DMS153 treated with DMSO at 0.1 percent for 48 hours (cell line): ENCODE measurements around the gene KCNQ1.

Experiments
- DNase-seq: peaks from one replicate; lab custom pipeline; 2025; ENCODE audit not compliant: unreplicated experiment; lab: John Stamatoyannopoulos, UW

Gene KCNQ1

DNA sequence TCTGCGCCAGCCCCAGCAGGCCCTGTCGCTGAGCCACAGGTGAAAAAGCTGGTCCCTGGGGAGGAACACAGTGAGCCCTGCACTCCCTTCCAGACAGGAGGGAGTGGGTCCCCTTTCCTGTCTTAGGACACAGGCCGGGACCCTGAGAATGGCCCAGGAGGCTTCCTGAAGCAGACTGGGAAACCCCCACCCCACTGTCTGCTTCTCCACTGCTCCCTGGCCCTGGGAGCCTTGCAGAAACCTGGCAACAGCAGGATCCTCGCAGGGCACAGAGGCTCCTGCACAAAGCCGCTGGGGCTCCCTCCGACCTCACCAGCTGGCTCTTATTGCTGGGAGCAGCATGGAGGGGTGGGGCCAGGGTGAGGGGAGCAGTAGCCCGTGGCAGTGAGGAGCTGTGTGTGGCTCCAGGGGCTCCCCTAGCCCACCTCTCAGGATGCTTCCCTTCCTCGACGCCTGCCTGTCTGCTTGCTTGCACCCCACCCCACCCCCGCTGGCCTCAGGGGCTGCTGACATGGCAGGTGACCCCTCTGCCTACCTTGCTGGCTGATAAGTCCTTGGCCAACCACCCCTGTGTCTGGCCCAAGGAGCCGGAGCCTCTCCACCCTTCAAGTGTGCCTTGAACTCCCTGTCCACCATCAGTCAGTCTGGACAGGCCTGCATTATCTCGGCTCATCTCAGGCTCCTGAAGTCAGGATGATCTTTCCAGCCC lies 327.1 kb downstream of the KCNQ1 start:
- no peak for DNase-seq

- no peak for DNase-seq
These were observed 327.8 kb downstream of the KCNQ1 start for GRCh38 chr11:2772544-2773031.

- DNase-seq, result no peak
These were observed 329.6 kb downstream of the KCNQ1 start for GRCh38 chr11:2774173-2775082.

DNA sequence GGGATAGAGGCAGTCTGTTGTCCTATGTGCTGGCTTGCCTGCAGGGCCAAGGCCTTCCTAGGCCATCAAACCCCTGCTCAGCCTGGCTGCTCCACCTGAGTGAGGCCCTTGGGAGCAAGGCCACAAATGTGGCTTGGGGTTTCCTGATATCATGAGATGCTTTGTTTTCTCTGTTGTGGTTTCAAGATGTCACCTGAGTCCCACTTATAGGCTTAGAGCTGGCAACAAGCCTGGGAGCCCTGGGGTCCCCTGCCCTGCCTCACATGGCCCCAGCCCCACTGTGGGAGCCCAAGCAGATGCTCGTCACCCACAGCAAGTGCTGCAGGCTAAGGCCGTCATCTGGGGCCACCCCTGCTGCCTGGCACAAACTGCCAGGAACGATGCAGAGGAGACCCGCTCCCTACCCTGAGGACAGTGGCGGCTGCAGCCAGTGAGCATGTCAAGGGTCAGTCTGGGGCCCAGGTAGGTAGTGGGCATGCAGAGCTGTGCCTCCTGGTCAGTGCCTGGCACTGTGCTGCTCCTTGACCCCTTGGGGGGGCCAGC lies 330.3 kb downstream of the KCNQ1 start:
- DNase-seq, result no peak

GRCh38 chr11:2775626-2776350 lies 331.0 kb downstream of the KCNQ1 start:
- DNase-seq, result no peak

GRCh38 chr11:2776351-2777061 lies 331.7 kb downstream of the KCNQ1 start:
- DNase-seq, result no peak

DNA sequence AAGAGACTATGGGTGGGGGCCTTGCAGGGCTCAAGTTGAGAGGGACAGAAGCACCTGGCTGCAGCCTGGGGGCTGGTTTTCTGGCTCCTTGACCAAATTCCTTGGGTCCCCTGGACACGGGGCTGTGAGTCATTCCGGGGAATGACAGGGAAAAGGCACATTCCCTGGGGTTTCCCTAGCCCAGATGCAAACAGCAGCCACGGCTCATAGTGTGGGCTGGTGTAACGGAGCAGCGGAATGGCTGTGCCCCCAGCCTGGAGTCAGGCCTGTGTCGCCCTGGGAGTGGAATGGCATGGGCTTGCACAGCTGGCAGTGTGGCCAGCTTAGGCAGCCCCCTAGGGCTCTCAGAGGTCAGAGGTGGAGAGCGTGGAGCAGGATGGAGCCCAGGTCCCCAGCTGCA lies 332.6 kb downstream of the KCNQ1 start:
- no peak for DNase-seq

GRCh38 chr11:2777871-2778629 lies 333.2 kb downstream of the KCNQ1 start:
- peak; percentile 44 for DNase-seq

DNA sequence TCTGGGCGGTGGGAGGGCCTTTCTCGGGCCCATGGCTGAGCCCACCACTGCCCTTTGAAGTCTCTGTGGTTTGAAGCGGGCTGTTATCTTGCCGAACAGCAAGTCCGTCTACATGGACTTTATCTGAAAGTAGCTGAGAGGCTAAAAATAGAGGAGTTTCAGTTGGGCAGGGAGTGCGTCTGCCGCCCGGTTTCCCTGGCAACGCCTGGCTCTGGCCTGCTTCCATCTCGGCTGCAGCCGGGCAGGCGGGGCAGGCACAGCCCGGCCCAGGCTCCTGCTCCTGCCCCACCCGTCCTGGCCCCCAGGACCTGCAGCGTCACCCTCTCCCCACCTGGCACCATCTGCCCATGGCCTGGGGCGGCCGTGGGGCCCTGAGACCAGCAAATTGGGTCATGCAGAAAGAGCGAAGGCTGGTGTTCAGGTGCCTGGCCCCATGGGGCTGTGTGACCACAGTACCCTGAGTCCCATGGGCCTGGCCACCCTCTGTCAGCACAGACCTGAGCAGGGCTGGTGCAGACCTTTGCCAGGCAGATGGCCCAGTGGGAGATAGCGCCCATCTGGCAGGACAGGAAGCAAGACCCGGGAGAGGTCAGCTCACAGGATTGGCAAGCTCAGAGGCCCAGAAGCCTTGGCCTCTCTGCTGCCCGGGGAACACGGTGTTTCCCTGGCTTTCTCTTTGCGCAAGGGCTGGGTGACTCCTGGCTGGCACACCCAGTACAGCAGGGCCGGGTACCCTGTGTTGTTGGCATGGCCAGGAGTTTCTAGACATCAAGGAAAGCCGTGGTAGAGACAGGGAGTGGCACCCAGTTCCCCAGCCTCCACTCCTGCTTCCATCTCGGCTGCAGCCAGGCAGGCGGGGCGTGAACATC lies 334.1 kb downstream of the KCNQ1 start:
- DNase-seq, result peak; percentile 48

DNA sequence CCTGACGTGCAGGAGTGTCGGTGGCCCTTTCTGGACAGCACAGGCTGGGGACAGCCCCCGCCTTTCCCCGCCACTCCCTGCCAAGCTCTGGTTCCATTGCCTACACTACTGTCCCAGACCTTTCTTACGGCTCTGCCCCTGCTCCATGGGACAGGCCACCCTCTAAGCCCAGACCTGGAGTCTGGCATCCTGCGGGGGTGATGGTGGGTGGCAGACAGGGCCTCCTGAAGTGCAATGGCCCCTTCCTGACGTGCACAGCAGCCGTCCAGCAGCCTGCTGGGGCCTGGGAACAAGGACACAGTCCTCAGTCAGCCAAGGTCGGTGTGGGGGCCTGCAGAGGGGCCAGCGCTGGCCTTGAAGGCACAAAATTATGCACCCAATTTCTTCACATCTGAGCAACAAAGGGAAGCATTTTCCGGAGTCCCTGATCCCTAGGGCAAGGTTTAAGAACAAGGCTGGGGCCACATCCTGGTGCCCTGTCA lies 334.7 kb downstream of the KCNQ1 start:
- no peak for DNase-seq

DNA sequence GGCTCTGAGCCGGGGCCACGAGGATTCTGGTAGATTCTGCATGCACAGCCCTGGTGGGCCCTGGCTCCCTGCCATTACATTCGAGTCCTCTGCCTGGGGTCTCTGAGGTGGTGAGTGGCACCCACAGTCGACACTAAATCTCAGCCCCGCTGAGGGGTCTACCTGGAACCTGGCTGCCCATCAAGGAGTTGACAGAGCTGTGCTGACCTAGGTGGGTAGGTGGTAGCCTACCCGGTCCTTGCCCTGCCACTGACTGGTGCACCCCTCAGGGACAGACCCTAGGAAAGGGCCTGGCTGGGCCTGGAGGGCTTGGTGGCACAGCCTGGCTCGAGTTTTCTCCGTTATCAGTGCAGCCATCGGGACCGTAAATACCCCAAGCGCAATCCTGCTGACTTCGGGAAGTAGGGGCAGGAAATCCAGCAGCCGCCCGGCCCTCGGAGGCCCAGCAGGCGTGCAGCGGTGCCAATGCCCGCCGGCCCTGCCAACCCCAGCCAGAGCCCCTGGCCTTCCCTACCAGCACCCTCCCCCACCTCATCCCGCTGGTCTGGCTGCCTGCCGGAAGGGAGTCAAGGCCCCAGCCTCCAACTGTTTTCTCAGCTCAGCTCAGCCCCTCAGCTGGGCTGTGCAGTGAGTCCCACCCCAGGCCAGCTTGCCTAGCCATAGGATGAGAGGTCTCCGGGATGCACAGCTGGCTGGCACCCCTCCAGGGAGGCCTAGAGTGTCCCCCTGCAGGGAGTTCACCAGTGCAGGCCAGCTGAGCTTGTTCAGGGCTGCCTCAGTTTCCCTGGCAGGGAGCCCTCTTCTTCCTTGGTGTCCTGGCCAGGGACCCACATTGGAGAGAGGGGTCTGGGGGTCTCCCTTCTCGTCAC lies 335.4 kb downstream of the KCNQ1 start:
- DNase-seq, result no peak

- DNase-seq, result no peak
These were observed 336.1 kb downstream of the KCNQ1 start for GRCh38 chr11:2780850-2781407.

GRCh38 chr11:2781408-2782274 lies 336.8 kb downstream of the KCNQ1 start:
- DNase-seq, result no peak

- no peak for DNase-seq
These were observed 338.0 kb downstream of the KCNQ1 start for GRCh38 chr11:2782769-2783168.

DNA sequence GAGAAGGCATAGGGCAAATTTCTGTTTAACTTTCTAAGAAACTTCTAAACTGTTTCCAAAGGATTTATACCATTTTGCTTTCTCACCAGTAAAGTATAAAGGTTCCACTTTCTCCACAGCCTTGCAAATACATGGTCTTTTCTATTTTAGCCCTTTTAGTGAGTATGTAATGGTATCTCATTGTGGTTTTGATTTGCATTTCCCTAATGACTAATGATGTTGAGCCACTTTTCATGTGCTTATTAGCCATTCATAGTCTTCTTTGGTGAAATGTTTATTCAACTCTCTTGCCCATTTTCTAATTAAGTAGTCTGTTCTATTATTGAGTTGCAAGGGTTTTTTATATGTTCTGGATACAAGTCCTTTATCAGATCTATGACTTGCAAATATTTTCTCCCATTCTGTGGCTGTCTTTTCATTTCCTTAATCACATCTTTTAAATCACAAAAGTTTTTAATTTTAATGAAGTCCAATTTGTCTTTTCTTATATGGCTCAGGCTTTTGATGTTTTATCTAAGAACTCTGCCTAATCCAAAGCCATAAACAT lies 338.8 kb downstream of the KCNQ1 start:
- DNase-seq, result no peak

- DNase-seq, result no peak
These were observed 343.0 kb downstream of the KCNQ1 start for GRCh38 chr11:2787816-2788167.
